ENCODE data around the gene AGO3.

- no peak for TF ChIP-seq CTCF (IDR thresholded peaks at IDR 0.05; ENCODE audit: insufficient read depth, low read depth, low read length)
- no peak for TF ChIP-seq EZH2 (IDR thresholded peaks at IDR 0.05; ENCODE audit: insufficient read depth, low read length)
Measured at GRCh38 chr1:35886577-35887431, 44.1 kb upstream of the AGO3 start.

All from astrocyte (in vitro differentiated cells and primary cell).